GM12865 (cell line): ENCODE results near the gene SLC1A5.

Experiments
- DNase-seq: peaks from one replicate; pipeline ENCODE4 v3.0.0; 2010; ENCODE audit warnings: low read depth
- H3K4me3 ChIP-seq: 2 replicates; pipeline ENCODE4 v1.5.1; 2011; ENCODE audit warnings: mild to moderate bottlenecking, low read depth, low read length, control low read depth
- TF ChIP-seq, protein P1 (sequence below): IDR thresholded peaks from 2 replicates; pipeline ENCODE4 v1.5.1; 2011; ENCODE audit warnings: low read length, control low read depth, low read depth, inconsistent platforms; ENCODE audit not compliant: insufficient read depth; ENCODE audit errors: missing control alignments

Gene SLC1A5

DNA sequence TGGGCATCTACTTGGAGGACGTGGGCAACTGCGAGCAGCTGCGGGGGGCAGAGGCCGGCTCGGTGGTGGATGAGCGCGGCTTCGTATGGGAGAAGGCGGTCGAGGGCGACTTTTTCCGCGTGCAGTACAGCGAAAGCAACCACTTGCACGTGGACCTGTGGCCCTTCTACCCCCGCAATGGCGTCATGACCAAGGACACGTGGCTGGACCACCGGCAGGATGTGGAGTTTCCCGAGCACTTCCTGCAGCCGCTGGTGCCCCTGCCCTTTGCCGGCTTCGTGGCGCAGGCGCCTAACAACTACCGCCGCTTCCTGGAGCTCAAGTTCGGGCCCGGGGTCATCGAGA, 31.9 kb downstream of the SLC1A5 start:
- no peak overlapping the region for H3K4me3 ChIP-seq
- TF ChIP-seq, protein P1, sequence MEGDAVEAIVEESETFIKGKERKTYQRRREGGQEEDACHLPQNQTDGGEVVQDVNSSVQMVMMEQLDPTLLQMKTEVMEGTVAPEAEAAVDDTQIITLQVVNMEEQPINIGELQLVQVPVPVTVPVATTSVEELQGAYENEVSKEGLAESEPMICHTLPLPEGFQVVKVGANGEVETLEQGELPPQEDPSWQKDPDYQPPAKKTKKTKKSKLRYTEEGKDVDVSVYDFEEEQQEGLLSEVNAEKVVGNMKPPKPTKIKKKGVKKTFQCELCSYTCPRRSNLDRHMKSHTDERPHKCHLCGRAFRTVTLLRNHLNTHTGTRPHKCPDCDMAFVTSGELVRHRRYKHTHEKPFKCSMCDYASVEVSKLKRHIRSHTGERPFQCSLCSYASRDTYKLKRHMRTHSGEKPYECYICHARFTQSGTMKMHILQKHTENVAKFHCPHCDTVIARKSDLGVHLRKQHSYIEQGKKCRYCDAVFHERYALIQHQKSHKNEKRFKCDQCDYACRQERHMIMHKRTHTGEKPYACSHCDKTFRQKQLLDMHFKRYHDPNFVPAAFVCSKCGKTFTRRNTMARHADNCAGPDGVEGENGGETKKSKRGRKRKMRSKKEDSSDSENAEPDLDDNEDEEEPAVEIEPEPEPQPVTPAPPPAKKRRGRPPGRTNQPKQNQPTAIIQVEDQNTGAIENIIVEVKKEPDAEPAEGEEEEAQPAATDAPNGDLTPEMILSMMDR, result no peak
- no peak for DNase-seq

DNA sequence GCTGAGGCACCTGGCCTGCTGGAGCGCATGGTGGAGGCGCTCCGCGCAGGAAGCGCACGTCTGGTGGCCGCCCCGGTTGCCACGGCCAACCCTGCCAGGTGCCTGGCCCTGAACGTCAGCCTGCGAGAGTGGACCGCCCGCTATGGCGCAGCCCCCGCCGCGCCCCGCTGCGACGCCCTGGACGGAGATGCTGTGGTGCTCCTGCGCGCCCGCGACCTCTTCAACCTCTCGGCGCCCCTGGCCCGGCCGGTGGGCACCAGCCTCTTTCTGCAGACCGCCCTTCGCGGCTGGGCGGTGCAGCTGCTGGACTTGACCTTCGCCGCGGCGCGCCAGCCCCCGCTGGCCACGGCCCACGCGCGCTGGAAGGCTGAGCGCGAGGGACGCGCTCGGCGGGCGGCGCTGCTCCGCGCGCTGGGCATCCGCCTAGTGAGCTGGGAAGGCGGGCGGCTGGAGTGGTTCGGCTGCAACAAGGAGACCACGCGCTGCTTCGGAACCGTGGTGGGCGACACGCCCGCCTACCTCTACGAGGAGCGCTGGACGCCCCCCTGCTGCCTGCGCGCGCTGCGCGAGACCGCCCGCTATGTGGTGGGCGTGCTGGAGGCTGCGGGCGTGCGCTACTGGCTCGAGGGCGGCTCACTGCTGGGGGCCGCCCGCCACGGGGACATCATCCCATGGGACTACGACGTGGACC, 32.4 kb downstream of the SLC1A5 start:
- DNase-seq, result no peak
- TF ChIP-seq, protein P1, result no peak
- H3K4me3 ChIP-seq, result no peak overlapping the region

DNA sequence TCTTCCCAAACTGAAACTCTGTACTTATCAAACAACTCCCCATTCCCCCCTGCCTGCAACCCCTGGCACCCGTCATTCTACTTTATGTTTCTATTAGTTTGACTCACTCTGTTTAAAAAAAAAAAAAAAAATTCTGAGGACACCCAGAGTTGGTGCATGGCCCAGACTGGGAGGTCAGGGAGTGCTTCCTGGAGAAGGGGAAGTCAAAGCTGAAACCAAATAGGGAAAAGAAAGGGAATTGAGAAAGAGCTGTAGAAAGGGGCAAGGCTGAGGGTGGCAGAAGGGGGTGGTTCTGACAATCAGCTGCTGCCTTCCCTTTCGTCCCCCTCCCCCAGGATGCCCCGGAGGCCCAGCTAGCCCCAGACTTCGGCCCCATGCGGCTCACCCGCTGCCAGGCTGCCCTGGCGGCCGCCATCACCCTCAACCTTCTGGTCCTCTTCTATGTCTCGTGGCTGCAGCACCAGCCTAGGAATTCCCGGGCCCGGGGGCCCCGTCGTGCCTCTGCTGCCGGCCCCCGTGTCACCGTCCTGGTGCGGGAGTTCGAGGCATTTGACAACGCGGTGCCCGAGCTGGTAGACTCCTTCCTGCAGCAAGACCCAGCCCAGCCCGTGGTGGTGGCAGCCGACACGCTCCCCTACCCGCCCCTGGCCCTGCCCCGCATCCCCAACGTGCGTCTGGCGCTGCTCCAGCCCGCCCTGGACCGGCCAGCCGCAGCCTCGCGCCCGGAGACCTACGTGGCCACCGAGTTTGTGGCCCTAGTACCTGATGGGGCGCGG, 33.1 kb downstream of the SLC1A5 start:
- no peak for DNase-seq
- TF ChIP-seq, protein P1, result no peak
- H3K4me3 ChIP-seq, result no peak overlapping the region

DNA sequence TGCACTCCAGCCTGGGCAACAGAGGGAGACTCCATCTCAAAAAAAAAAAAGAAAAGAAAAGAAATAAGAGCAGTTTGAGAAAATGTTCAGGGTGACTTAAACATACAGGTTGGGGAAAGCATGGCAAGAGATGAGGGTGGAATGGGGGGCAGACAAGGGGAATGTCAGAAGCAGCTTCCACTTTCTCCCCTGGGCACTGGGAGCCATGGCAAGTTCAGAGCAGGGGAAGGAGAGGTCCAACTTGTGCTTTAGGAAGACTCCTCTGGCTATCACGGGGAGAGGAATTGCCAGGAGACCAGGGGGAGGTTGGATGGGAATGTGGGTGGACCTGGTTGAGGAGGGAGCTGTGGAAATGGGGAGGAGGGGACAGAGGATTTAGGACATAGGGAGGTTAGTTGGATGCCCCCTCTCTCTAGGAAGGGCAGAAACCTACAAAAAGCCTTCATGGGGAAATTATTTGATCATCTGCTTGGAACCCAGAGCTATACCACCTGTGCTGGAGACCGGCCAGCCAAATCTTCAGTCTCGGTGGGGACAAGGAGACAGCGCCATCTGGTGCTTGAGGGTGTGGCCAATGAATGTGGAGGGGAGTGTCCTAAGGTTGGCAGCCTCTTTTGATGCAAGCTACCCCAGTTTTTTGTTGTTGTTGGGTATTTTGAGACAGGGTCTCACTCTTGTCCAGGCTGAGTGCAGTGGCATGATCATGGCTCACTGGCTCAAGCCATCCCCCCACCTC, 34.8 kb downstream of the SLC1A5 start:
- DNase-seq, result peak; percentile 76
- TF ChIP-seq, protein P1, result peak; percentile 71
- no peak overlapping the region for H3K4me3 ChIP-seq

DNA sequence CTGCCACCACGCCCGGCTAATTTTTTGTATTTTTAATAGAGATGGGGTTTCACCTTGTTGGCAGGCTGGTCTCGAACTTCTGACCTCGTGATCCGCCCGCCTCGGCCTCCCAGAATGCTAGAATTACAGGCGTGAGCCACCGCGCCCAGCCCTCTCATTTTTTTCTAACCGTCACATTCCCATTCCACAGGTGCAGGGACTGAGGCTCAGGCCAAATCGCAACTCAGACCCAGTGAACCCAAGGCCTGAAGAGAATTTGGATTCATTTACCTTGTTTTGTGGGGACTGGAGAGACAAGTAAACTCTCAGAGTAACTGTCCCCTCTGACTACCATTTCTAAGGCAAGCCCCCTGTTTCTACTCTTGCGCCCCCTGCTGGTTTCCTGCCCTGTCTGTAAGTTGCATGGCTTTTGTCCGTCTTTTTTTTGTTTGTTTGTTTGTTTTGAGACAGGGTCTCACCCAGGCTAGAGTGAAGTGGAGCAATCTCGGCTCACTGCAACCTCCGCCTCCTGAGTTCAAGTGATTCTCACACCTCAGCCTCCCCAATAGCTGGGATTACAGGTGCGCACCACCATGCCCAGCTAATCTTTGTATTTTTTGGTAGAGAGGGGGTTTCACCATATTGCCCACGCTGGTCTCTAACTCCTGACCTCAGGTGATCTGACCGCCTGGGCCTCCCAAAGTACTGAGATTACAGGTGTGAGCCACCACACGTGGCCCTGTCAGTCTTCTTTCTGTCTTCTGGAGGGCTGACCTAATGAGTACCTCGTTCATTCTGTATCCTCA, 39.9 kb downstream of the SLC1A5 start:
- H3K4me3 ChIP-seq, result no peak overlapping the region
- TF ChIP-seq, protein P1, result peak; percentile 84
- DNase-seq, result peak; percentile 81

DNA sequence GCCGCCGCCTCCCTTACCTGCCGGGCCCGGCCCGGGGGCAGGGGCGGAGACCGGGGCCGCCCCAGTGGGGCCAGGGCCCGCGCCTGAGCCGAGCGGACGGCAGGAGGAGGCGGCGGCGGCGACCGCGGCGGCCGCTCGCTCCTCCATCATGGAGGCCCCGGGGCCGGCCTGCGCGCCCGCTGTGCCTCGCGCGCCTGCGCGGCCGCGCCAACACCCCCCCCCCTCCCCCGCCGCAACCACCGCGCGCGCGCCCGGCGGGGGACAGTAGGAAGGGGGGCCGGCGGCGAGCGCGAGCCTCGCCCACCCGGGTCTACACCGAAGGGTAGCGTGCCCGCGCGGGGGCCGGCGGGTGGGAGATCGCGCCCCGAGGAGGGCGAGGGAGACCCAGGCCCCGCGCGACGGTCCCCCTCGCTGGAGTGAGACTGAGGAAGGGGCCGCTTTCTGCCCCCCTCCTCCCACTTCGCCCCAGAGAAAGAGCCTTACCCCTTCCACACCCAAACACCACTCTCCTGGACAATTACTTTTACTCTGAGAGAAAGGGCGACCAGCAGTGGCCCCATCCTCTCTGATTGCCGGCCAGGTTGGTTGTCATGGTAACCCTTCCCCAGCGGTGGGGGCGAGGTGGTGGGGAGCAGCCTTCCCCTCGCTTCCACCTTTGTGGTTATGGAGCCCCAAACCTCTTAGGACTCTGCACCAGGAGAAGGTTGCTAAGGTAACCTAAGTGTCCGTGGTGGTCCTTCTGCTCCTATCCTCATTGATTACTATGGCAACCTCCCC, 41.9 kb downstream of the SLC1A5 start, which contains the start of gene STRN4:
Gene STRN4 (minus strand): TSS at position 170 of the 777 bp plus-strand sequence. CDS start 20 bp downstream, at position 150.
- peak; percentile 66 for DNase-seq
- H3K4me3 ChIP-seq, result peak within 1 kb of the TSS; percentile 99
- TF ChIP-seq, protein P1, result no peak
